HuH-7.5 (cell line): ENCODE results near the gene ITGB2.
A peak's percentile ranks its signal among the peaks of the same experiment; 100 is the strongest.

Experiments
- DNase-seq: peaks from one replicate; pipeline ENCODE4 v3.0.0; 2011; ENCODE audit warnings: low spot score

The ITGB2 gene

DNA sequence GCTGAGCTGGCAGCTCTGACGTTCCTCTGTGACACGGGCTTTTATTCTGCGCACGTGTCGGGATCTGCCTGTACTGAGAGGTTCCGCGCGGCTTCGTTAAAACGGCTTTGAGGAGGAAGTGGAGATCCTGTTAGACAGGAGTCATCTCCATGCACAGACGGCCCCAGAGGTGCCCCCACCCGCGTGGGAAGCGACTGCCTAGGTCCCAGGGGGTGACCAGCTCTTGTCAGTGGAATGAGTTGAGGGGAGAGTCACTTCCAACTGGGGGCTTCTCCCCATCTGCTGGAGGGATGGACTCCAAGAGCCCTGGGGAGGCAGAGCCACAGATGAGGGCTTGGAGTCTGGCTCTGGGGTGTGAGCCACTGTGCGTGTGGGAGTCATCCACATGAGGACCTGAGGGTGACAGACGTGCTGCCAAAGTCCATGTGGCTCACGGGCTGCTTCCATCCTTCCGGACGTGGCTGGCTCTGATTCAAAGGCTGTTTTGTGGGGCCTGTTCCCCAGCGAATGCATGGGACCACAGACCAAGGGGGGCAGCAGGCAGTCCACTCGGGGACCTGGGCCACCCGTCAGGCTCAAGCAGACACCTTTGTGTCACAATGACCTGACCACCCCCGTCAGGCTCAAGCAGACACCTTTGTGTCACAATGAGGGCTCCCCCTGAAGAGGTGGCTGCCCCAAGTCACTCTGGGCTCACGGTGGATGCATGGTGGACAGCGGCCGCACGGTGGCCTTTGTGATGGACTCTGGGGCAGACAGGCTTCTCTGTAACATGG lies 74.0 kb downstream of the ITGB2 start:
- DNase-seq = no peak

DNA sequence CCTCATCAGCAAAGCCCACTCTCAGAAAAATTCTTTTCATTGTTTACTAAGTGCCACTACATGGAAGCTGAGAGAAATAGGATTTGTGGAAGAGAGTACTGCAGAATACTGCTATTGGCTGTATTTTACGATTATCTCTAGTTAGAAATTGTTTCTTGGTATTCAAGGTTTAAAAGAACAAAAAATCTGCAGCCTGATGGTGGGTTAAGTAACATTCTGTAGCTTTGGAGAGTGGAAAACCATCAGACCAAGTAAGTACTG lies 74.5 kb downstream of the ITGB2 start:
- DNase-seq = no peak

DNA sequence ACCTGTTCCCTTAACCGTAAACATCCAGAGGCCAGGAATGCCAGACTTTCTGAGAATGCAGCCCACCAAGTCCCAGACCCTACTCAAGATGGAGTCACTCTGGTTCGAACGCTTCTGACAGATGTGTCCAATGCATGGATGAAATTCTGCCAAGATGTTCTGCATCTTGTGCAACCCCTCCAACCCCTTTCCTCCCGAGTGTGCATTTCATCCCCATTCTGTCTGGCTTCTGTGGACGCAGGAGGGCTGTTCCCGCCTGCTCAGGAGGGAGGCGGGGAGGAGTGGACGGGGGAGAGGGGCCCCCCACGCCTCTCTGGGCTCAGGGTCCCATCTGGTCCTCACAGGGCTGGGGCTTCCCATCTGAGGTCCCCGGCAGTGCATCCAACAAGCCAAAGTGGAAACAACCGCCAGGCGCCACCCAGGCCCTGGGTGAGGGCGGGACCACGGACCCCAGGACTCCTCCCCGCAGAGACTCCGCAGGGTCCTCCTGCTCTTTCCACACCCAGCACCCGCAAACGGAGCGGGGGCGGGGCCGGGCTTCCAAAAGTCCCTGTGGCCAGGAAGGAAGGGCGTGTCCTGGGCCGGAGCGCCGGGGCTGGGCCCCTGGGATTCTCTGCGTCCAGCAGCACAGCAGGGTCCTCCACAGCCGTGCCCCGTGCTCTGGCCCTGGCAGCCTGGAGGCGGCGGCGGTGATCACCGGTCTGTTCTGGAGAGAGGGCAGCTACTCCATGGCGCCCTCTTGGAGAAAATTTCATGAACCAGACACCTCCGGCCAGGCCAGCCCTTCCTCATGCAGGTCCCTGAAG lies 75.1 kb downstream of the ITGB2 start:
- DNase-seq = peak; percentile 55

DNA sequence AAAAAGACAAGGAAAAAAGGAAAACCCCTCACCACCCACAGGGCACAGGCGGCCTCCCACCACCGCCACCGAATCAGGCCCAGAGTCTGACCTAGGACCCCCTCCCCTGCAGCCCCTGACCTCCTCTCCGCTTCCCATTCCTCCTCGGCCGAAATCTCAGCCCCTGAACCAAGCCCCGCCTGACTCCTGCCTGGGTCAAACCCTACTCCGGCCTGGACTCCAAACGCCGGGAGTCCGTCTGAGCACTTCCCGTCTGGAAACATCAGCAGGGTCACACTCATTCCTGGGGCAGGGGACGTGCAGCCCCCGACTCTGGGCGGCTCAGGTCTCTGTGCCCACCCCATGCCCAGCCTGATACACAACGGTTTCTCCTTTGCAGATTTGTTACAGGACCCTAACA lies 76.4 kb downstream of the ITGB2 start:
- DNase-seq = no peak

DNA sequence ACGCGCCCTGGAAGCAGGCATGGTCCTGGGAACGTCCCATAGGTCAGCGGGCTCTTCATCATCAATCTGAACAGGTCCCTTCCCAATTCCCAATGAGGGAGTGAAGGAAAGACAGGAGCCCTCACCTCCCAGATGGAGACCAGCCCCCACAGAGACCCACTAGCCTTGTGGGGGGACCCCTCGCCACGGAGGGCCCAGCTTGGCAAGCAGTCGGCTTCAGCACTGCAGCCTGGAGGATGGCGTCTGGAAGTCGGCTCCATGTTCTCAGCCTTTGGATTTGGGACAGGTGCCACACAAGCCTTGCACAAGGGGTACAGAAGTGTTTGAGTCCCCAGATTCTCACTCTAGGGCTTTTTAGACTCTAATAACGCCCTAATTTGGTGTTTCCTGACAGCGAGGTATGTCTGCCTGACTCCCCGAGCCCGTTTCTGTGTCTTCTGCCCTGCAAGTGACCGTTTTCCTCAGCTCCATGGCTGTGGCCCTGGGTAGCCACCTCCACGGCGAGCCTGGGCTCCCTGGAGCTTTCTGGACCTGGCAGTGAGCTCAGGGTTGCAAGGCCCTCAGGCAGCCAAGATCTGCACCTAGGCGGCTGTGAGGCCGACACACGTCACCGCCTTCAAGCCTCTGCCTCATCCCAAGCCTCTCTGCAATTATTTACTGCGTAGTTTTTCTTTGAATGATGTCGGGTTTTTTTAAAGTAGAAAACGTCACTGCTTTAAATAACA lies 77.8 kb downstream of the ITGB2 start:
- DNase-seq = no peak

GRCh38 chr21:44842087-44842486 lies 78.6 kb downstream of the ITGB2 start:
- DNase-seq = no peak

GRCh38 chr21:44840771-44841170 lies 79.9 kb downstream of the ITGB2 start:
- no peak for DNase-seq

GRCh38 chr21:44838951-44839350 lies 81.7 kb downstream of the ITGB2 start:
- DNase-seq = no peak

- DNase-seq = no peak
Observed at GRCh38 chr21:44838039-44838895, 82.4 kb downstream of the ITGB2 start.

GRCh38 chr21:44837537-44837936 lies 83.2 kb downstream of the ITGB2 start:
- no peak for DNase-seq

GRCh38 chr21:44836666-44837471 lies 83.8 kb downstream of the ITGB2 start:
- DNase-seq = peak; percentile 42

GRCh38 chr21:44836349-44836665 lies 84.4 kb downstream of the ITGB2 start:
- no peak for DNase-seq
